GM18517 (cell line): ENCODE data around the gene PC.
"Not testable (repeated sequence)": the region's sequence is repeated elsewhere in the genome, so short reads cannot be mapped to it uniquely, and the experiment has no call there.

ENCODE experiments used
- ATAC-seq: cut with Tn5 transposase; IDR thresholded peaks from one replicate; pipeline ENCODE4 v1.9.1; 2021; ENCODE audit warnings: mild to moderate bottlenecking, moderate library complexity; ENCODE audit not compliant: unreplicated experiment

The PC gene

DNA sequence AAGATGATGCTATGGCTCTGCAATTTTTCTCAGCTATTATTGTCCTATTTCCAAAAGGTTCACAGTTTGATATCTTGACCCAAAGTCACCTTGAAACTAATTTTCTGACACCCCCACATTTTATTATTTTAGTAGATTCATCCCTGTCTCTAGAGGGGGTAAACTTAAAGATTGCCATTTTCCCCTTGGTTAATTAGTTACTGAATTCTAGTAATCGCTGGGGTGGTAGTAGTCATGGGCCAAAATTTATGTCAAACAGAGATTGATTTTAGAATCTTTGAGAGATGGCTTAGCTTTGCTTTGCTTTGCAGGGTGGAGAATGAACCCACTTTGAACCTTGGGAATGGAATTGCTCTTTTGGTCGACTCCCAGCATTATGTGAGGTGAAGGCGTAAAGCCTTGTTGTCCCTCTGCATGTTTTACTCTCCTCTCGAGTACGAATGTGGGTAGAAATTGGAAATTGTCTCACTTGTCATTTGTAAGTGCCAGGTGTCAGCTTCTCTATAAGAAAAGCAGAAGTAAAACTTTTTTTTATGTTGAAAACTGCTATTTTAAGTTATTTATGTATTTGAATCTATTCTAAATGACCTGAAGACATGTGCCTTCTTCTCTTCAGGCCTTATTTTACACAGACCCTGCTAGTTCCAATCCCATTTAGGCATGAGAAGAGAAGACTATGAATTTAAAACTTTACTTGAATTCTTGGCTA lies 157.3 kb downstream of the PC start:
- peak; percentile 62 for ATAC-seq

DNA sequence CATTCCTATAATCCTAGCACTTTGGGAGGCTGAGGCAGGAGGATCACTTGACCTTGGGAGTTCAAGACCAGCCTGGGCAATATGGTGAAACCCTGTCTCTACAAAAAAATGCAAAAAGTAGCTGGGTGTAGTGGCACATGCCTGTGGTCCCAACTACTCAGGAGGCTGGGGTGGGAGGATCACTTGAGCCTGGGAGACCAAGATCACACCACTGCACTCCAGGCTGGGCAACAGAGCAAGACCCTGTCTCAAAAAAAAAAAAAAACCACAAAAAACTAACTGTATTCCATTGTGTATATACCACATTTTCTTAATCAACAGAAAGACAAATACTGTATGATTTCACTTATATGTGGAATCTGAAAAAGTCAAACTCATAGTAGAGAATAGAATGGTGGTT lies 158.4 kb downstream of the PC start:
- not testable (repeated sequence) for ATAC-seq
